Activated CD4-positive, alpha-beta T cell treated with anti-CD3 and anti-CD28 coated beads, Interleukin-2, amount 10 ng/mL, durations not matched to agents 7 days and 5 days (primary cell): ENCODE results near the gene SLC38A10. TPM values are rescaled to one million over a fixed set of nuclear protein-coding genes. Genes with fewer than 3 reads are reported as not detected.

ENCODE experiments used
- CTCF ChIA-PET: fragments of 350-600 bp; sonication (Branson Sonifier 250); formaldehyde crosslinking; loops from one replicate; lab custom pipeline; 2021; ENCODE audit warnings: antibody characterized with exemption; lab: Charles Lee
- POLR2A ChIA-PET: fragments of 350-600 bp; sonication (Branson Sonifier 250); formaldehyde crosslinking; loops from one replicate; lab custom pipeline; 2021; ENCODE audit warnings: antibody characterized with exemption; lab: Charles Lee
- DNase-seq: peaks from one replicate; pipeline ENCODE4 v3.0.0-alpha.2; 2020
- H3K27ac Mint-ChIP-seq: one replicate; pipeline ENCODE4 v1.8.0; 2021; ENCODE audit warnings: mild to moderate bottlenecking, moderate library complexity, mixed read lengths
- H3K27me3 Mint-ChIP-seq: one replicate; pipeline ENCODE4 v1.8.0; 2021; ENCODE audit warnings: mixed read lengths
- H3K36me3 Mint-ChIP-seq: one replicate; pipeline ENCODE4 v1.8.0; 2021; ENCODE audit warnings: low read depth, mixed read lengths
- H3K4me1 Mint-ChIP-seq: one replicate; pipeline ENCODE4 v1.8.0; 2021; ENCODE audit warnings: mixed read lengths
- H3K4me3 Mint-ChIP-seq: one replicate; pipeline ENCODE4 v1.8.0; 2021; ENCODE audit warnings: mild to moderate bottlenecking, moderate library complexity, mixed read lengths
- H3K9me3 Mint-ChIP-seq: one replicate; pipeline ENCODE4 v1.8.0; 2021; ENCODE audit warnings: mixed read lengths
- total RNA-seq, 2 experiments: library from RNA; stranded (reverse); gene quantifications; one replicate each; pipeline ENCODE4 v1.2.3, GENCODE V29; 2021

The SLC38A10 gene
- total RNA-seq, 2 experiments from 2014 or later, result 94.4 to 109 TPM

DNA sequence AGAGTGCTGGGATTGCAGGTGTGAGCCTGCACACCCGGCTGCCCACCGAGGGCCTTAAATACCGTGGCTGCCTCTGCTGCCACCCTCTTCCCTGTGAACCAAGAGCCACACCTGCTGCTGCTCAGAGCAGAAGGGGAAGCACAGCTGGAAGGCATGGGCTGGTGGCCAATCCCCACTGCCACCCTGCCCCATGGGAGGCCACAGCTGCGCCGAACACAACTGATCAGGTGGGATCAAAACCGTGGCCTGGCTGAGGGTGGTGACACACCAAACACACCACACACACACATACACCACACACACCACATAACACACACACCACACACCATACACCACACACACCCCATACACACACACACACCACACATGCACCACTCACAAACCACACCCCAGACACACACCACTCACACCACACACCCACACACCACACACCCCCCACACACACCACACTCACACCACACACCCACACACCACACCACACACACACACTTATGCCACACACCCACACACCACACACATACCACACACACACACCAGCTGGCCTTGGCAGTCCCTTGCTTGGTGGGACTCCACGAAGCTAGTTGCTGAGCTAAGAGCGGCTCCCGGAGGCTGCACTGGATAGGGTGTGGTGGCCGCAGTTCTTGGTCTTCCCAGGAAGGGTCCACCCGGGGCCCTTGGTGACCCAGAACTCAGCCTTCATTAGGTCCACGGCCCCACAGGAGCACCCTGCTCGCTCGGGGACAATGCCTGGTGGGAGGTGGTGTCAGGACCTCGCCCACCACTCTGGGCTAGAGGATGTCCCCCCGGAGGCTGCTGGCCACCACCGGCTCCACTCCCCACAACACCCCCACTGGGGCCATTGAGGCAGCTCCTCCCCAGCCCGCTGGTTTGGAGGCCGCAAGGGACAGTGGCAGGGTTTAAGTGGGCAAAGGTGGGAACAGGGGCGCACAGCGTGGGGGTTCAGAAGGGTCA is 87.2 kb downstream of the SLC38A10 start:
- Mint-ChIP-seq H3K4me3 (no peak overlapping the region), H3K9me3 (no peaks in the 10 kb centered on the region), H3K36me3 (no peaks in the 10 kb centered on the region), H3K27ac (no peak overlapping the region), H3K4me1 (no peaks in the 10 kb centered on the region), H3K27me3 (no peaks in the 10 kb centered on the region)
- DNase-seq, result no peak
- ChIA-PET CTCF (no interaction called here), POLR2A (no interaction called here)

DNA sequence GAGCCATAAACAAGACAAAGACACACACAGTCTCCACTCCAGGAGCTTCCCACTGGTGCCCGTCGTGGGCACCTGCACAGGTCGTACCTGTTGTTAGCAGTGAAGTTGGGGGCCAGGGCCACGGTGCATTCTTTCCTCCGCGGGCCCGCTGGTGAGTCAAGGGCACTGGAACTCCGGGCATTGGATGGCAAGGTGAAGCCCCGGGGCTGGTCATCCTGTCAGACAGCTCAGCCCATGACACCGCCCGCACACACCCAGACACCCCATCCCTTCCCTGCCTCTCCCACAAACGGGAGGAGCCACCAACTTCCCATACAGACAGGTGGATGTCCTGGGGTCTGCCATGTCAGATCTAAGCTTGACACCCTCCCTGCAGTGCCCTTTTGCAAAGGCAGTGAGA is 88.5 kb downstream of the SLC38A10 start:
- no peaks in the 10 kb centered on the region for H3K27me3 Mint-ChIP-seq
- H3K4me3 Mint-ChIP-seq, result no peak overlapping the region
- no peaks in the 10 kb centered on the region for H3K36me3 Mint-ChIP-seq
- no peaks in the 10 kb centered on the region for H3K9me3 Mint-ChIP-seq
- no peaks in the 10 kb centered on the region for H3K4me1 Mint-ChIP-seq
- no peak overlapping the region for H3K27ac Mint-ChIP-seq
- POLR2A ChIA-PET, result no interaction called here
- DNase-seq, result no peak
- CTCF ChIA-PET, result interaction anchor here (1.2 kb wide), 1 partner anchor 188 kb away, joined by 3 read pairs; no protein-coding TSS in a partner anchor

DNA sequence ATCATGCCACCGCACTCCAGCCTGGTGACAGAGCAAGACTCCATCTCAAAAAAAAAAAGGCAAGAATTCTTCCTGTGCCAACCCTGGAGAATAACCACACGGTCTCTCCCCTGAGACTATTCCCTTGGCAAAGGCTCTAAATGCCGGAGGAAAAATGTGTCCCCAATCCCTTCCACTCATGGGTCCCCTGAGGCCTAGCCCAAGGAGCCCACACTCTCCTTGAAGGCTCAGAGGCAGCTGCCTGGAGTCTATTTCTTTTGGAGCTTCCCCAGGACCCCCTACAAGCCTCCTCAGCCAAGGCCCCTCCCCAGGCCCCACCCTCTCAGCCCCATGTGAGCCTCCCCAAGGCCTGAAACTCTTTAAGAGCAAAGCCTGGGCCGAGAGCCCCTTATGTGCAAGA is 88.9 kb downstream of the SLC38A10 start:
- CTCF ChIA-PET, result interaction anchor here (1.2 kb wide), 1 partner anchor 189 kb away, joined by 3 read pairs; no protein-coding TSS in a partner anchor
- POLR2A ChIA-PET, result no interaction called here
- Mint-ChIP-seq H3K36me3 (no peaks in the 10 kb centered on the region), H3K4me1 (no peaks in the 10 kb centered on the region), H3K9me3 (no peaks in the 10 kb centered on the region), H3K27ac (no peak overlapping the region), H3K4me3 (no peak overlapping the region), H3K27me3 (no peaks in the 10 kb centered on the region)
- DNase-seq, result no peak

DNA sequence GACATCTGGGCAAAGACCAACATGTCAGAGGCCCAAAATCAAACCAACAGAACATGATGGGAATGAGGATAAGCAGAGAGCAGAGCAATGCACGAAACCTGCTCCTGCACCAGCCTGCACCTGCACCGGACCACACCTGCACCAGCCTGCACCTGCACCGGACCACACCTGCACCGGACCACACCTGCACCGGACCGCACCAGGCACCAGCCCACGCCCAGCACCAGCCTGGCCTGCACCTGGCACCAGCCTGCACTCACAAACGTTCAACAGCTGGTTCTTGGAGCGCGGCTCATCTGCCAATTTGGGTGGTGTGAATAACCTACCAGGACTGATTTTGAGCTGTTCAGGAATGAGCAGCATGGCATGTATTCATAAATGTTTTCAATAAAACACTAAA is 90.5 kb downstream of the SLC38A10 start:
- Mint-ChIP-seq H3K36me3 (no peaks in the 10 kb centered on the region), H3K9me3 (no peaks in the 10 kb centered on the region), H3K4me3 (no peak overlapping the region), H3K27ac (no peak overlapping the region), H3K27me3 (no peaks in the 10 kb centered on the region), H3K4me1 (no peaks in the 10 kb centered on the region)
- no peak for DNase-seq
- POLR2A ChIA-PET, result no interaction called here
- CTCF ChIA-PET, result interaction anchor here (1.4 kb wide), 1 partner anchor 12 kb away, joined by 4 read pairs; no protein-coding TSS in a partner anchor

DNA sequence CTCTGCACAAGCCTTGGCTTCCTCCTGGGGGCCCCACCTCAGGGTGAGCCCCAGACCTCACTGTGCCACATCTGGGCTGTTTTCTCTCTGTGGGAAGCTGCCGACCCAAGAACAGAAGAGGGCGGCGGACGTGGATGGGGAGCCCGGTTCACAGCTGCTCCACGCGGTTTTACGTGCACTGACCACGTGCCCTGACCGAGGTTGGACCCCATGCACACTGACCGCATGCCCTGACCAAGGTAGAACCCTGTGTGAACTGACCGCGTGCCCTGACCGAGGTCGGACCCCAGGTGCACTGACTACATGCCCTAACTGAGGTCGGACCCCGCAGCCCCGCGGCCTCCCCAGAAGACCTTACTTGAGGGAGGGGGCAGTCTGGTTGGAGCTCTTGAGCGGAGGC is 92.0 kb downstream of the SLC38A10 start:
- CTCF ChIA-PET, result interaction anchor here (1.4 kb wide), 1 partner anchor 11 kb away, joined by 4 read pairs; no protein-coding TSS in a partner anchor
- Mint-ChIP-seq H3K27me3 (no peaks in the 10 kb centered on the region), H3K27ac (no peak overlapping the region), H3K4me1 (no peaks in the 10 kb centered on the region), H3K9me3 (no peaks in the 10 kb centered on the region), H3K36me3 (no peaks in the 10 kb centered on the region), H3K4me3 (no peak overlapping the region)
- POLR2A ChIA-PET, result no interaction called here
- no peak for DNase-seq

DNA sequence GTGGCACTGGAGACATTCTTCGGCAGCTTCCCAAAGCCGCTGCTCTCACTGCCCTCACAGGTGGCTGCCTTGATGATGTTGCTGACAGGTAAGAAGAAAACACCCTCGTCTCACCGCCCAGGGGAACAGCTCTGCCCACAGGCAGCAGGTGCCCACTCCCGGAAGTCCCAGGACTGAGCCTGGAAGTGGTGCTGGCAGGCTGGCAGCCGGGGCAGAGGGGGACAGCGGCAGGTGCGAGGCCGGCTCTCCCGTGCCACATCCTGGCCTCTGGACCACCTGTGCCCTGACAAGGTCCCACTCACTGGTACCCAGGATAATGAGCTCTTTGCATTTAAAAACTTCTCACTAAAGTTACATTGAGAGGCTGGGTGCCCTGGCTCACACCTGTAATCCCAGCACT is 92.8 kb downstream of the SLC38A10 start:
- no peaks in the 10 kb centered on the region for H3K27me3 Mint-ChIP-seq

DNA sequence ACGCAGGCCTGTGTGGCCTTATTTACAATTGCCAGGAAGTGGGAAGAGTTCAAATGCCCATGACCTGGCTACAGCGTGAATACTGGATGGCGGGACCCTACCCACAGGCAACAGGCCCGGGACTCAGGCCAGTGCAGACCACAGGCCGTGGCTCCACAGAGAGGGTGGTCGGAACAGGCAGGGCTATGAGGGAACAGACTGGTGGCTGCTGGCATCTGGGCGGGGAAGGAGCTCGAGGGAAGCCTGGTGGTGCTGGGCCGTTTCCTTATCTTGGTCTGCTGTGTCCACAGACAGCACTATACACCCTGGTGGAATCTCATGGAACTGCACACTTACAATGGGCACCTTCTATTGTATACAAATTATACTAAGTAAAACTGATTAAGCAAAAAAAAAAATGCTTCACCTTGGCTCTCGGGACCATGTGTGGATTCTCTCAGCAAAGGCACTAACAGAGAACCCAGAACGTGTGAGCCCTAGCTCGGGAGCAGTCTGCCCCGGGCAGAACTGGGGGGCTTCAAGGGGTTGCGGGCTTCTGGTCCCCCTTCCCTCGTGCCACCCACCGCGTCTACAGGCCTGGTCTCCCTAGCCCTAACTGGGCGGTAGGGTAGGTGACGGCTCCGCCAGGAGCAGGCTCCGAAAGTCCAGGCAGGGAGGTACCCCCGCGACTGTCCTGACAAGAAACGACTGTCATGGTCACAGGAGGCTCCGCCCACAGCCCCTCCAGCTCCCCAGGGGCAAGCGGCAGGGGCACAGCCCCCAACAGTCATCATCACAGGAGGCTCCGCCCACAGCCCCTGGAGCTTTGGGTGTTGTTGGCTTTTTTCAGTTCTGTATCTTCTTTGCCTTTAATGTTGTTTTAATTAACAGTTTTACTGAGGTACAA is 94.2 kb downstream of the SLC38A10 start:
- Mint-ChIP-seq H3K27ac (no peak overlapping the region), H3K4me1 (no peaks in the 10 kb centered on the region), H3K36me3 (no peaks in the 10 kb centered on the region), H3K27me3 (no peaks in the 10 kb centered on the region), H3K4me3 (no peak overlapping the region), H3K9me3 (no peaks in the 10 kb centered on the region)
- CTCF ChIA-PET, result interaction anchor here (0.5 kb wide), 2 partner anchors 12 to 125 kb away, joined by 3 to 4 read pairs; no protein-coding TSS in a partner anchor
- peak; percentile 55 for DNase-seq
- POLR2A ChIA-PET, result no interaction called here

More for the DNA sequence above, 92.8 kb downstream of the SLC38A10 start:
- DNase-seq, result no peak
- no peaks in the 10 kb centered on the region for H3K36me3 Mint-ChIP-seq
- ChIA-PET POLR2A (no interaction called here), CTCF (no interaction called here)
- no peaks in the 10 kb centered on the region for H3K4me1 Mint-ChIP-seq
- H3K9me3 Mint-ChIP-seq, result no peaks in the 10 kb centered on the region
- H3K4me3 Mint-ChIP-seq, result no peak overlapping the region
- no peak overlapping the region for H3K27ac Mint-ChIP-seq

DNA sequence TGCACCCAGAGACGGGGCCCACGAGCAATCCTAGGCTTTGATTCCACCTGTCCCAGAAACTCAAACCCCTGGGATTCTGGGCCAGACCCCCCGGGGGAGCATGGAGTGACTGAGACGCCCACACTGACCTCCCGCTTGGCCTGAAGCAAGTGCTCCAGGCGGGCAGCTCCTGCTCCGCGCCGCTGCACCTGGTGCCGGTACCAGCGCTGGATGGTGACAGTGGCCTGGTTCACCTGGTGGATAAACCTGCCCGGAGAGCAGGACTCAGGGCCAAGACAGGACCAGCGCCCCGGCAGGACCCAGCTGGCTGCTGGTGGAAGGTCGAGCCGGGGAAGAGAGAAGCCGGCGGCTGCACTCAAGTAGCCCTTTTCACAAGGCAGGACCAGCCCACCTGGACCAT is 94.9 kb downstream of the SLC38A10 start:
- Mint-ChIP-seq H3K36me3 (no peaks in the 10 kb centered on the region), H3K4me3 (no peak overlapping the region), H3K27ac (no peak overlapping the region), H3K4me1 (no peaks in the 10 kb centered on the region), H3K9me3 (no peaks in the 10 kb centered on the region), H3K27me3 (no peaks in the 10 kb centered on the region)
- ChIA-PET CTCF (interaction anchor here (0.5 to 0.6 kb wide), 2 partner anchors 30 to 124 kb away, joined by 3 read pairs; no protein-coding TSS in a partner anchor), POLR2A (no interaction called here)
- no peak for DNase-seq

DNA sequence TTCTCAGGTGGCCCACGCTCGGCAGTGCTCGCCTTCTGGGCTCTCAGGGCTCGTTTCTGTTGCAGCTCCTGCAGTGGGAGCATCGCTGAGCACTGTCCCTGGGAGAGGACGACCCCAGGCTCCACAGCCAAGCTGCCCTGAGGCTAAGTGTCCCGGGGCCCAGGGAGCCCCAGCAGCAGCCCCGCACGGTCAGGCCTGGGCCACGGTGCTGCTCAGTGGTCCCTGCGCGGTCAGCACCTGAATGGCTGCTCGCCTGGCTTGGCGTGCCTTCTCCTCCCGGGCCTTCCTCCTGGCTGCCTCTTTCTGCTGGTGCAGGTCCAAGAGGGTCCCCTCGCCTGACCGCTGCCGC is 95.7 kb downstream of the SLC38A10 start:
- H3K4me1 Mint-ChIP-seq, result no peaks in the 10 kb centered on the region
- no peak for DNase-seq
- POLR2A ChIA-PET, result no interaction called here
- no peak overlapping the region for H3K27ac Mint-ChIP-seq
- no peaks in the 10 kb centered on the region for H3K27me3 Mint-ChIP-seq
- CTCF ChIA-PET, result no interaction called here
- no peaks in the 10 kb centered on the region for H3K36me3 Mint-ChIP-seq
- H3K4me3 Mint-ChIP-seq, result no peak overlapping the region
- no peaks in the 10 kb centered on the region for H3K9me3 Mint-ChIP-seq

DNA sequence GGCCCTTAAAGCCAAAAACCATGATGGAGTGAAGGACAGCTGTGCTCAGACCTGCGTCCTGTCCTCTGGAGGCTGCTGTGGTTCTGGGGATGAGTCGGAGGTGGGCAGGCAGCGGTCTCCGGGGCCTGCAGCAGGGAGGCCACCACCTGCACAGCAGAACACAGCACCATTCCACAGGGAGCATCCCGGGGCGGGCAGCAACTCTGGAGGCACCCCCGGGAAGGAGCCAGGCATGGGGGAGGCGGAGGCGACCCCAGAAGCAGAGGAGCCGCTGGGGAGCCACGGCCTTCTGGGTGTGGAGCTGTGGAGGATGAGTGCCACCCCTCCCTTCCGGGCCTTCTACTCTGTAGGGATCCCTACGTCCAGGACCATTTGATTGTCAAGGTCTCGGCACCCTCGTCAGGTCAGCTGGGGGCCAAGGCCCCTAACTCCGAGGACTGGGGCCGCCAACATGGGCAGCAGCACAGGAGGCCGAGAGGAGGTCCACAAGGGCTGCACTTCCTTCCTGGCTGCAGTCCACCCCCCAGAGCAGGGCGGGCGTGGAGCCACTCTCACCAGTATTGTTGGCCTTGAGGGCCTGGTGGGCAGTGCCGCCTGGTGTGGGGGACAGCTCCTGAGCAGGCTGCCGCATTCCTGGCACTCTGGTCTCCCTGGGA is 96.2 kb downstream of the SLC38A10 start:
- POLR2A ChIA-PET, result no interaction called here
- no peaks in the 10 kb centered on the region for H3K27me3 Mint-ChIP-seq
- H3K4me3 Mint-ChIP-seq, result no peak overlapping the region
- H3K4me1 Mint-ChIP-seq, result no peaks in the 10 kb centered on the region
- no peak overlapping the region for H3K27ac Mint-ChIP-seq
- CTCF ChIA-PET, result interaction anchor here (0.8 kb wide), 1 partner anchor 8 kb away, joined by 3 read pairs; no protein-coding TSS in a partner anchor
- no peaks in the 10 kb centered on the region for H3K9me3 Mint-ChIP-seq
- no peak for DNase-seq
- H3K36me3 Mint-ChIP-seq, result no peaks in the 10 kb centered on the region

DNA sequence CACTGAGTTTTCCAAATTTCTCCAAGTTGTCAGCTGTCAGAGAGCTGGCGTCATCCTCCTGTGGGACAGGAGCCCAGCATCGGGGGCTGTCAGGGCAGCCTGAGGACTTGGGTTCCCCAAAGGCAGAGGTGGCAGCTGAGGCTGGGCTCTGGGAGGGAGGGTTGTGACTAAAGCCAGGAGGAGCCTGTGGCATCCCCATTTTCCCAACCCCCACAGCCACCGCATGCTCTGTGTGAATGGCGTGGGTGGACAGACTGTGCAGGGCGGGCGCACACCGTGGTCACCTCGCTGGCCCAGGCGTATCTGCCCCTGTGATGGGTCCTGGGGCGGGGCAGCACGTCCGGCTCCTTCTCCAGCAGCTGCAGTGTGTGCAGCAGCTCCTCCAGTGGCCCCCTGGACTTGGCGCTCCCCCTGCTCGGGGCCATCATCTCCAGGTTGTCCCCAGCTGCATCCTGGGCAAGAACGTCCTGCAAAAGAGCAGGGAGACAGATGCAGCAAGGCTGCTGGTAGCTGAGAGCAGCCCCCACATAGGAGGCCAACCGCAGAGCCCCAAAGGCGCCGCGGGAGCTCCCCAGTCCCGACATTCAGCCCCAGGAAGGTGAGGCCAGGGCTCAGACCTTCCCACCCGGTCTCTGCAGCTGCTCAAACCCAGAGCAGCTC is 97.1 kb downstream of the SLC38A10 start:
- Mint-ChIP-seq H3K36me3 (no peaks in the 10 kb centered on the region), H3K9me3 (no peaks in the 10 kb centered on the region), H3K4me1 (no peaks in the 10 kb centered on the region), H3K4me3 (no peak overlapping the region), H3K27me3 (no peaks in the 10 kb centered on the region), H3K27ac (no peak overlapping the region)
- ChIA-PET POLR2A (no interaction called here), CTCF (no interaction called here)
- no peak for DNase-seq

DNA sequence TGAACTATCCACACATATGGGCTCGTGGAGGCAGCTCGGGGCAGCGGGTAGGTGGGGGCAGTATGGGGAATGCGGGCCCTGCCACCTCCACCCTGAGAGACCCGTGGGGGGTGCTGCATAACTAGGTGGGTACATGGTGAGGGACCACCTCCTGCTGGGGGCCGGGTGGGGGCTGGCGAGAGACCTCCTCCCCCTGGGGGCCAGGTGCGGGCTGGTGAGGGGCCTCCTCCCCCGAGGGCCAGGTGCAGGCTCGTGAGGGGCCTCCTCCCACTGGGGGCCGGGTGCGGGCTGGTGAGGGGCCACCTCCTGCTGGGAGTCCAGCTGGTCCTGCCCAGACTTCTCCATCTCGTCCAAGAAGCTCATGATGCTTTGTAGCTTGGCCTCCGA is 97.7 kb downstream of the SLC38A10 start:
- Mint-ChIP-seq H3K27me3 (no peaks in the 10 kb centered on the region), H3K4me1 (no peaks in the 10 kb centered on the region), H3K9me3 (no peaks in the 10 kb centered on the region), H3K4me3 (no peak overlapping the region), H3K36me3 (no peaks in the 10 kb centered on the region), H3K27ac (no peak overlapping the region)
- POLR2A ChIA-PET, result no interaction called here
- DNase-seq, result no peak
- CTCF ChIA-PET, result interaction anchor here (0.6 kb wide), 1 partner anchor 449 kb away, joined by 5 read pairs; no protein-coding TSS in a partner anchor
